ENCODE results near the gene SLC39A11.
"Not testable (repeated sequence)": the region's sequence is repeated elsewhere in the genome, so short reads cannot be mapped to it uniquely, and the experiment has no call there.

SLC39A11 gene

GRCh38 chr17:72916991-72917390 is 175.5 kb downstream of the SLC39A11 start:
- DNase-seq (ENCODE audit: low read depth in 2 of 2), result no peak

- DNase-seq (ENCODE audit: low read depth in 2 of 2), result no peak
Measured at GRCh38 chr17:72915625-72916081, 176.8 kb downstream of the SLC39A11 start.

- DNase-seq (ENCODE audit: low read depth in 2 of 2), result no peak
Measured at GRCh38 chr17:72913142-72913682, 179.3 kb downstream of the SLC39A11 start.

- DNase-seq (ENCODE audit: low read depth in 2 of 2), result no peak
Measured at GRCh38 chr17:72906306-72906705, 186.2 kb downstream of the SLC39A11 start.

GRCh38 chr17:72903522-72903921 is 189.0 kb downstream of the SLC39A11 start:
- no peak for DNase-seq (ENCODE audit: low read depth in 2 of 2)

GRCh38 chr17:72901657-72902056 is 190.8 kb downstream of the SLC39A11 start:
- DNase-seq (ENCODE audit: low read depth in 2 of 2), result no peak

- no peak for DNase-seq (ENCODE audit: low read depth in 2 of 2)
Measured at GRCh38 chr17:72901083-72901482, 191.4 kb downstream of the SLC39A11 start.

- DNase-seq (ENCODE audit: low read depth in 2 of 2), result no peak
Measured at GRCh38 chr17:72900654-72900971, 191.9 kb downstream of the SLC39A11 start.

- DNase-seq (ENCODE audit: low read depth in 2 of 2), result no peak
Measured at GRCh38 chr17:72898725-72899124, 193.8 kb downstream of the SLC39A11 start.

- DNase-seq (ENCODE audit: low read depth in 2 of 2), result not testable (repeated sequence)
Measured at GRCh38 chr17:72896288-72896687, 196.2 kb downstream of the SLC39A11 start.

- no peak for DNase-seq (ENCODE audit: low read depth in 2 of 2)
Measured at GRCh38 chr17:72891627-72892026, 200.9 kb downstream of the SLC39A11 start.

GRCh38 chr17:72890711-72891110 is 201.8 kb downstream of the SLC39A11 start:
- no peak for DNase-seq (ENCODE audit: low read depth in 2 of 2)

- DNase-seq (ENCODE audit: low read depth in 2 of 2), result no peak
Measured at GRCh38 chr17:72887917-72888316, 204.6 kb downstream of the SLC39A11 start.

GRCh38 chr17:72887322-72887721 is 205.2 kb downstream of the SLC39A11 start:
- DNase-seq (ENCODE audit: low read depth in 2 of 2), result no peak

GRCh38 chr17:72886622-72887021 is 205.9 kb downstream of the SLC39A11 start:
- DNase-seq (ENCODE audit: low read depth in 2 of 2), result no peak

GRCh38 chr17:72884066-72884465 is 208.4 kb downstream of the SLC39A11 start:
- DNase-seq (ENCODE audit: low read depth in 2 of 2), result no peak

- no peak for DNase-seq (ENCODE audit: low read depth in 2 of 2)
Measured at GRCh38 chr17:72883351-72883750, 209.1 kb downstream of the SLC39A11 start.

- no peak for DNase-seq (ENCODE audit: low read depth in 2 of 2)
Measured at GRCh38 chr17:72882426-72882825, 210.1 kb downstream of the SLC39A11 start.

- DNase-seq (ENCODE audit: low read depth in 2 of 2), result no peak
Measured at GRCh38 chr17:72879877-72880276, 212.6 kb downstream of the SLC39A11 start.

- DNase-seq (ENCODE audit: low read depth in 2 of 2), result no peak
Measured at GRCh38 chr17:72878975-72879660, 213.4 kb downstream of the SLC39A11 start.

- no peak for DNase-seq (ENCODE audit: low read depth in 2 of 2)
Measured at GRCh38 chr17:72877348-72877747, 215.1 kb downstream of the SLC39A11 start.

GRCh38 chr17:72876413-72876812 is 216.1 kb downstream of the SLC39A11 start:
- no peak for DNase-seq (ENCODE audit: low read depth in 2 of 2)

- no peak for DNase-seq (ENCODE audit: low read depth in 2 of 2)
Measured at GRCh38 chr17:72875361-72875760, 217.1 kb downstream of the SLC39A11 start.

GRCh38 chr17:72872396-72872795 is 220.1 kb downstream of the SLC39A11 start:
- DNase-seq (ENCODE audit: low read depth in 2 of 2), result no peak
